HepG2 (cell line): ENCODE data around the gene FRMD4A. TPM values are rescaled to one million over a fixed set of nuclear protein-coding genes. Genes with fewer than 3 reads are reported as not detected.

Experiments
- ATAC-seq: fragments of 200-7000 bp; cut with Tn5 transposase; 3 replicates; pipeline ENCODE4 v1.9.1; 2020; ENCODE audit warnings: mild to moderate bottlenecking, moderate library complexity
- BruUV-seq: library from RNA; stranded (reverse); fragments of 400-500 nt; replicated peaks from 2 replicates; lab custom pipeline; 2021; lab: Mats Ljungman, UMichigan
- CTCF ChIA-PET: fragments of 300-600 bp; formaldehyde crosslinking; extraction: SDS; loops from one replicate; lab custom pipeline; 2021; ENCODE audit warnings: low total read pairs, inconsistent platforms, low intra/inter-chr PET ratio; lab: Yijun Ruan, JAX
- POLR2A ChIA-PET: fragments of 350-600 bp; sonication (Branson Sonifier 250); formaldehyde crosslinking; loops from one replicate; lab custom pipeline; 2020; ENCODE audit warnings: antibody characterized with exemption, inconsistent platforms; lab: Yijun Ruan, JAX
- DNase-seq: peaks from one replicate; pipeline ENCODE4 v3.0.0-alpha.2; 2015; ENCODE audit warnings: low spot score
- FAIRE-seq: peaks from 3 replicates; lab custom pipeline; 2011; peaks lifted over from hg19 to GRCh38; lab: Jason Lieb, UNC
- H2AFZ ChIP-seq: one replicate; pipeline ENCODE4 v1.6.1; 2011; ENCODE audit warnings: low read length, inconsistent platforms
- H3K27ac ChIP-seq: fragments of 300-600 bp; 3 replicates; pipeline ENCODE4 v1.8.0; 2011; ENCODE audit warnings: mixed run types, mild to moderate bottlenecking, mixed read lengths, low read length, inconsistent platforms; ENCODE audit not compliant: insufficient read depth; ENCODE audit errors: extremely low read length
- H3K27me3 ChIP-seq, 2 experiments: fragments of 200-600 bp in 1 of 2; 2 replicates in 1 of 2; 3 replicates in 1 of 2; pipeline versions ENCODE4 v1.6.0 to v1.8.0; 2011; ENCODE audit warnings: low read length in 2 of 2, mild to moderate bottlenecking in 2 of 2, moderate library complexity in 2 of 2, inconsistent platforms in 1 of 2; ENCODE audit not compliant: insufficient read depth in 2 of 2, control insufficient read depth in 1 of 2
- H3K36me3 ChIP-seq, 2 experiments: fragments of 200-600 bp in 1 of 2; replicated peaks in 1 of 2; 2 replicates in 1 of 2; 3 replicates in 1 of 2; pipeline versions ENCODE4 v1.5.1 to v1.8.0; 2011; ENCODE audit warnings: low read length in 2 of 2, inconsistent platforms in 1 of 2; ENCODE audit not compliant: insufficient read depth in 2 of 2, control insufficient read depth in 1 of 2
- H3K4me1 ChIP-seq: 2 replicates; pipeline ENCODE4 v1.5.1; 2012; ENCODE audit warnings: low read length, inconsistent platforms; ENCODE audit not compliant: insufficient read depth
- H3K4me2 ChIP-seq: 2 replicates; pipeline ENCODE4 v1.6.0; 2011; ENCODE audit warnings: low read depth, low read length, inconsistent platforms
- H3K4me3 ChIP-seq, 3 experiments: fragments of 200-600 bp in 1 of 3; sonication (generic), shearing (Covaris generic) in 1 of 3; replicated peaks in 1 of 3; 2 replicates each; pipeline ENCODE4 v1.5.1; 2011 to 2016; ENCODE audit warnings: low read length in 3 of 3, inconsistent platforms in 2 of 3, low read depth in 2 of 3, mild to moderate bottlenecking in 2 of 3, control low read depth in 1 of 3, mixed read lengths in 1 of 3; ENCODE audit not compliant: insufficient read depth in 1 of 3
- H3K79me2 ChIP-seq: one replicate; pipeline ENCODE4 v1.6.1; 2011; ENCODE audit warnings: low read length, inconsistent platforms; ENCODE audit not compliant: insufficient read depth
- H3K9ac ChIP-seq: 2 replicates; pipeline ENCODE4 v1.6.0; 2011; ENCODE audit warnings: mild to moderate bottlenecking, low read depth, low read length, inconsistent platforms; ENCODE audit not compliant: insufficient read depth
- H3K9me3 ChIP-seq: 2 replicates; pipeline ENCODE4 v1.5.1; 2012; ENCODE audit warnings: mild to moderate bottlenecking, low read length
- H4K20me1 ChIP-seq: 2 replicates; pipeline ENCODE4 v1.6.0; 2011; ENCODE audit warnings: inconsistent platforms, mild to moderate bottlenecking, low read length, moderate library complexity; ENCODE audit not compliant: insufficient read depth
- KDM1A ChIP-seq: IDR thresholded peaks from 2 replicates; pipeline ENCODE4 v1.6.1; 2016; ENCODE audit warnings: missing compliant biosample characterization
- MEF2D ChIP-seq: sonication (generic); formaldehyde crosslinking; IDR thresholded peaks from 2 replicates; pipeline ENCODE4 v1.5.1; 2020; ENCODE audit warnings: mild to moderate bottlenecking, missing genetic modification reagents
- RFX1 ChIP-seq: fragments of 450-650 bp; IDR thresholded peaks from 2 replicates; pipeline ENCODE4 v1.6.1; 2017
- SIN3A ChIP-seq: IDR thresholded peaks from 2 replicates; pipeline ENCODE4 v1.6.1; 2011; ENCODE audit warnings: low read depth, mild to moderate bottlenecking, control low read depth, low read length, borderline replicate concordance
- ZKSCAN8 ChIP-seq: IDR thresholded peaks from 2 replicates; pipeline ENCODE4 v1.6.1; 2016; ENCODE audit warnings: borderline replicate concordance, missing genetic modification reagents, missing compliant biosample characterization
- ZNF142 ChIP-seq: sonication (generic); formaldehyde crosslinking; IDR thresholded peaks from 2 replicates; pipeline ENCODE4 v1.4.0; 2020; ENCODE audit warnings: missing genetic modification reagents
- ZNF205 ChIP-seq: IDR thresholded peaks from 2 replicates; pipeline ENCODE4 v1.6.1; 2018; ENCODE audit warnings: missing biosample characterization, missing genetic modification reagents
- WGBS: methylation state at CpG from one replicate; pipeline ENCODE4 v1.1.6; 2017; ENCODE audit warnings: low lambda C conversion rate; 5-methylcytosine and 5-hydroxymethylcytosine counted together
- in situ Hi-C: cut with HindIII; loops from 2 replicates; pipeline ENCODE4 v1.10.0; 2017; ENCODE audit warnings: low pct_unique_long_range_greater_than_20kb; ENCODE audit not compliant: extremely low pct_ligation_motif_present
- intact Hi-C: fragments of 100-400 bp; cut with micrococcal nuclease; formaldehyde crosslinking; loops from one replicate; pipeline ENCODE4 v1.10.0; 2022; ENCODE audit not compliant: unreplicated experiment
- polyA plus RNA-seq, 8 experiments: library from polyadenylated mRNA; depleted of rRNA in 3 of 8; stranded (reverse) in 7 of 8; unstranded in 1 of 8; fragments of >200 nt; fragmentation: Illumina TruSeq in 4 of 8; extraction: Trizol in 4 of 8; gene quantifications; 2 replicates each; pipeline versions ENCODE4 v1.2.1 to v1.2.3, GENCODE V29; 2011 to 2016; ENCODE audit warnings: low read depth in 4 of 8, missing spikeins in 1 of 8, mixed read lengths in 1 of 8; ENCODE audit not compliant: insufficient read depth in 1 of 8
- total RNA-seq, 5 experiments: library from RNA; depleted of rRNA; stranded (reverse); fragments of >200 nt; fragmentation: Illumina TruSeq; extraction: Trizol; gene quantifications; 2 replicates each; pipeline ENCODE4 v1.2.3, GENCODE V29; 2016; ENCODE audit warnings: low read depth in 1 of 5

Gene FRMD4A
- total and polyA plus RNA-seq, 2 of the 13 experiments (the other 11 are each of a cell fraction or from before 2014, with no cell fraction given) = 0.09 to 0.26 TPM

GRCh38 chr10:14162061-14162460 lies 168.7 kb downstream of the FRMD4A start:
- H4K20me1 ChIP-seq = no peaks in the 10 kb centered on the region
- ChIA-PET CTCF (no interaction called here), POLR2A (no interaction called here)
- ATAC-seq (no peak), FAIRE-seq (no peak), DNase-seq (no peak)
- no peak overlapping the region for H3K4me3 ChIP-seq
- H3K36me3 ChIP-seq = no peaks in the 10 kb centered on the region
- intact Hi-C loops = no loop called here
- in situ Hi-C loops = no loop called here
- no peaks in the 10 kb centered on the region for H3K4me1 ChIP-seq
- H3K9me3 ChIP-seq = no peaks in the 10 kb centered on the region
- WGBS = 12% methylated on average over 5 of the region's 5 CpGs
- H3K27me3 ChIP-seq = peaks cover 0 to 19% of the 10 kb centered on the region in 2 experiments; a peak in 2 of 5 replicates
- H3K9ac ChIP-seq = no peak overlapping the region
- no TSS peak for BruUV-seq
- H2AFZ ChIP-seq = no peak overlapping the region
- no peaks in the 10 kb centered on the region for H3K79me2 ChIP-seq
- TF ChIP-seq RFX1 (no peak), KDM1A (CRISPR knock-in tag) (no peak)
- H3K27ac ChIP-seq = no peak overlapping the region
- H3K4me2 ChIP-seq = no peak overlapping the region

GRCh38 chr10:14160299-14160698 lies 170.4 kb downstream of the FRMD4A start:
- no peak for ATAC-seq
- POLR2A ChIA-PET = no interaction called here
- Histone ChIP-seq H3K4me2 (no peak overlapping the region), H3K79me2 (no peaks in the 10 kb centered on the region), H3K27ac (no peak overlapping the region), H3K9me3 (no peaks in the 10 kb centered on the region)
- no peak for TF ChIP-seq SIN3A
- no peak for TF ChIP-seq ZNF142
- TF ChIP-seq MEF2D (CRISPR knock-in tag) = no peak
- no peak for TF ChIP-seq ZKSCAN8 (CRISPR knock-in tag)
- no peak for TF ChIP-seq ZNF205 (CRISPR knock-in tag)
- TF ChIP-seq, all 625 proteins: peak for 0
- no TSS peak for BruUV-seq
- DNase-seq = no peak
- Histone ChIP-seq H3K4me1 (no peaks in the 10 kb centered on the region), H3K9ac (no peak overlapping the region), H3K36me3 (no peaks in the 10 kb centered on the region), H4K20me1 (no peaks in the 10 kb centered on the region), H2AFZ (no peak overlapping the region), H3K27me3 (peaks cover 0 to 20% of the 10 kb centered on the region in 2 experiments; a peak in 2 of 5 replicates), H3K4me3 (no peak overlapping the region)
- WGBS = 0% methylated on average over 1 of the region's 1 CpG
- in situ Hi-C loops (no loop called here), intact Hi-C loops (no loop called here)
- no peak for FAIRE-seq
- CTCF ChIA-PET = no interaction called here
